SK-N-SH (cell line): ENCODE measurements around the gene SERINC2. TPM values are rescaled to one million over a fixed set of nuclear protein-coding genes. Genes with fewer than 3 reads are reported as not detected.

Experiments
- CTCF ChIA-PET: fragments of 300-600, 350-600 bp; formaldehyde crosslinking; extraction: SDS; loops from one replicate; lab custom pipeline; 2021; lab: Yijun Ruan, JAX
- POLR2A ChIA-PET: fragments of 350-600 bp; sonication (Branson Sonifier 250); formaldehyde crosslinking; extraction: SDS; loops from one replicate; lab custom pipeline; 2020; ENCODE audit warnings: antibody characterized with exemption, inconsistent platforms; lab: Yijun Ruan, JAX
- DNase-seq: peaks from one replicate; pipeline ENCODE4 v3.0.0; 2012
- H2AFZ ChIP-seq: fragments of 200-600 bp; sonication (generic); 2 replicates; pipeline ENCODE4 v1.8.1; 2016; ENCODE audit warnings: antibody characterized with exemption, mild to moderate bottlenecking, low read depth
- H3F3A ChIP-seq: fragments of 200-600 bp; sonication (generic); replicated peaks from 2 replicates; pipeline ENCODE3; 2016; ENCODE audit warnings: antibody characterized with exemption, mild to moderate bottlenecking; ENCODE audit not compliant: insufficient read depth
- H3K27ac ChIP-seq, 2 experiments: fragments of 200-500 bp in 1 of 2; fragments of 200-600 bp in 1 of 2; sonication (Bioruptor generic) in 1 of 2; sonication (generic), shearing (Covaris generic) in 1 of 2; 2 replicates each; pipeline versions ENCODE4 v1.5.1 to v1.6.1; 2014 to 2016; ENCODE audit warnings: low read depth in 2 of 2, inconsistent platforms in 1 of 2, low read length in 1 of 2, mild to moderate bottlenecking in 1 of 2, mixed read lengths in 1 of 2
- H3K27me3 ChIP-seq: fragments of 200-600 bp; sonication (generic), shearing (Covaris generic); 2 replicates; pipeline ENCODE4 v1.6.1; 2016; ENCODE audit warnings: mixed run types; ENCODE audit not compliant: insufficient read depth
- H3K36me3 ChIP-seq, 2 experiments: fragments of 200-500 bp in 1 of 2; fragments of 200-600 bp in 1 of 2; sonication (Bioruptor generic) in 1 of 2; sonication (generic) in 1 of 2; replicated peaks in 1 of 2; 2 replicates each; pipeline versions ENCODE3 to v1.5.1; 2014 to 2016; ENCODE audit warnings: low read length in 1 of 2, mild to moderate bottlenecking in 1 of 2; ENCODE audit not compliant: insufficient read depth in 2 of 2, control insufficient read depth in 1 of 2
- H3K4me1 ChIP-seq, 2 experiments: fragments of 200-500 bp in 1 of 2; fragments of 200-600 bp in 1 of 2; sonication (Bioruptor generic) in 1 of 2; sonication (generic), shearing (Covaris generic) in 1 of 2; 2 replicates each; pipeline versions ENCODE4 v1.5.1 to v1.6.1; 2014 to 2016; ENCODE audit warnings: low read depth in 1 of 2, low read length in 1 of 2, mixed run types in 1 of 2; ENCODE audit not compliant: insufficient read depth in 2 of 2, control insufficient read depth in 1 of 2
- H3K4me2 ChIP-seq: fragments of 200-600 bp; sonication (generic), shearing (Covaris generic); 2 replicates; pipeline ENCODE4 v1.6.1; 2017; ENCODE audit warnings: mixed run types
- H3K4me3 ChIP-seq, 2 experiments: fragments of 200-500 bp in 1 of 2; fragments of 200-600 bp in 1 of 2; sonication (Bioruptor generic) in 1 of 2; sonication (generic), shearing (Covaris generic) in 1 of 2; 2 replicates each; pipeline versions ENCODE4 v1.5.1 to v1.8.1; 2014 to 2016; ENCODE audit warnings: low read depth in 2 of 2, inconsistent platforms in 1 of 2, low read length in 1 of 2, mild to moderate bottlenecking in 1 of 2, mixed read lengths in 1 of 2, moderate library complexity in 1 of 2
- H3K79me2 ChIP-seq: fragments of 200-600 bp; sonication (generic); 2 replicates; pipeline ENCODE4 v1.8.1; 2017; ENCODE audit warnings: mild to moderate bottlenecking; ENCODE audit not compliant: insufficient read depth
- H3K9ac ChIP-seq: fragments of 200-600 bp; sonication (generic); 2 replicates; pipeline ENCODE4 v1.6.1; 2017; ENCODE audit warnings: mixed run types
- H3K9me2 ChIP-seq: fragments of 200-600 bp; sonication (generic); 2 replicates; pipeline ENCODE4 v1.6.1; 2017; ENCODE audit warnings: mixed run types
- H3K9me3 ChIP-seq: fragments of 200-600 bp; sonication (generic); 2 replicates; pipeline ENCODE4 v1.6.1; 2017; ENCODE audit warnings: mixed run types, mild to moderate bottlenecking, moderate library complexity
- H4K20me1 ChIP-seq: fragments of 200-600 bp; sonication (generic); 2 replicates; pipeline ENCODE4 v1.6.1; 2017; ENCODE audit warnings: mild to moderate bottlenecking, mixed run types; ENCODE audit not compliant: insufficient read depth
- CHD2 ChIP-seq: fragments of 150-350 bp; IDR thresholded peaks from 2 replicates; pipeline ENCODE4 v1.6.1; 2018; ENCODE audit warnings: low read length; ENCODE audit not compliant: partially characterized antibody
- FOSL2 ChIP-seq: IDR thresholded peaks from 2 replicates; pipeline ENCODE4 v1.4.0; 2012; ENCODE audit warnings: low read depth, mild to moderate bottlenecking, moderate library complexity, borderline replicate concordance
- FOXJ3 ChIP-seq: sonication (generic); formaldehyde crosslinking; IDR thresholded peaks from 2 replicates; pipeline ENCODE4 v1.5.1; 2020; ENCODE audit warnings: mild to moderate bottlenecking, missing genetic modification reagents
- GABPA ChIP-seq: IDR thresholded peaks from 2 replicates; pipeline ENCODE4 v1.4.0; 2012; ENCODE audit warnings: low read depth, mild to moderate bottlenecking
- MXI1 ChIP-seq: IDR thresholded peaks from 2 replicates; pipeline ENCODE4 v1.6.1; 2012; ENCODE audit warnings: mild to moderate bottlenecking, low read depth, low read length, improper control_type of control experiment
- NRF1 ChIP-seq: IDR thresholded peaks from 2 replicates; pipeline ENCODE4 v1.6.1; 2012; ENCODE audit warnings: low read depth, mild to moderate bottlenecking, low read length
- RCOR1 ChIP-seq: fragments of 150-350 bp; IDR thresholded peaks from 2 replicates; pipeline ENCODE4 v1.6.1; 2017; ENCODE audit warnings: antibody characterized with exemption, low read length
- RXRA ChIP-seq: IDR thresholded peaks from 2 replicates; pipeline ENCODE4 v1.4.0; 2012; ENCODE audit warnings: low read depth, mild to moderate bottlenecking, borderline replicate concordance
- TAF1 ChIP-seq: IDR thresholded peaks from 2 replicates; pipeline ENCODE4 v1.6.1; 2012; ENCODE audit warnings: low read depth, mild to moderate bottlenecking, low read length, moderate library complexity, borderline replicate concordance
- TEAD4 ChIP-seq: IDR thresholded peaks from 2 replicates; pipeline ENCODE4 v1.4.0; 2012; ENCODE audit warnings: mild to moderate bottlenecking, borderline replicate concordance; ENCODE audit not compliant: insufficient read depth
- USF1 ChIP-seq: IDR thresholded peaks from 2 replicates; pipeline ENCODE4 v1.4.0; 2012; ENCODE audit warnings: low read depth, borderline replicate concordance
- USF2 ChIP-seq: fragments of 150-350 bp; IDR thresholded peaks from 2 replicates; pipeline ENCODE4 v1.6.1; 2017; ENCODE audit warnings: antibody characterized with exemption, low read length, low read depth, borderline replicate concordance
- ZBTB33 ChIP-seq: IDR thresholded peaks from 2 replicates; pipeline ENCODE4 v1.4.0; 2012; ENCODE audit warnings: low read depth, borderline replicate concordance
- WGBS: methylation state at CpG from one replicate; pipeline ENCODE4 v1.1.6; 2017; ENCODE audit warnings: low lambda C conversion rate; 5-methylcytosine and 5-hydroxymethylcytosine counted together
- polyA plus RNA-seq, 3 experiments: library from polyadenylated mRNA; depleted of rRNA; stranded (reverse); fragments of >200 nt; gene quantifications; 2 replicates each; pipeline ENCODE4 v1.2.3, GENCODE V29; 2012
- TF ChIP-seq, protein P1 (sequence below): fragments of 150-350 bp; IDR thresholded peaks from 2 replicates; pipeline ENCODE4 v1.6.1; 2016; ENCODE audit warnings: mild to moderate bottlenecking, low read depth, low read length
- TF ChIP-seq, protein P2 (sequence below): IDR thresholded peaks from 2 replicates; pipeline ENCODE4; 2012

SERINC2 gene
- polyA plus RNA-seq, 1 of the 3 experiments (the other 2 are of a cell fraction), result 22.2 TPM

GRCh38 chr1:31366796-31367195 is 46.2 kb upstream of the SERINC2 start:
- no peaks in the 10 kb centered on the region for H3K9me2 ChIP-seq
- H3K9me3 ChIP-seq, result no peaks in the 10 kb centered on the region
- no peaks in the 10 kb centered on the region for H3K79me2 ChIP-seq
- H3K4me3 ChIP-seq, result no peak overlapping the region
- POLR2A ChIA-PET, result no interaction called here
- DNase-seq, result no peak
- no peaks in the 10 kb centered on the region for H4K20me1 ChIP-seq
- no peak for TF ChIP-seq USF1
- TF ChIP-seq USF2, result no peak
- no peak for TF ChIP-seq RCOR1
- no peak for TF ChIP-seq RXRA
- TF ChIP-seq CHD2, result no peak
- no peak for TF ChIP-seq MXI1
- TF ChIP-seq, protein P1, sequence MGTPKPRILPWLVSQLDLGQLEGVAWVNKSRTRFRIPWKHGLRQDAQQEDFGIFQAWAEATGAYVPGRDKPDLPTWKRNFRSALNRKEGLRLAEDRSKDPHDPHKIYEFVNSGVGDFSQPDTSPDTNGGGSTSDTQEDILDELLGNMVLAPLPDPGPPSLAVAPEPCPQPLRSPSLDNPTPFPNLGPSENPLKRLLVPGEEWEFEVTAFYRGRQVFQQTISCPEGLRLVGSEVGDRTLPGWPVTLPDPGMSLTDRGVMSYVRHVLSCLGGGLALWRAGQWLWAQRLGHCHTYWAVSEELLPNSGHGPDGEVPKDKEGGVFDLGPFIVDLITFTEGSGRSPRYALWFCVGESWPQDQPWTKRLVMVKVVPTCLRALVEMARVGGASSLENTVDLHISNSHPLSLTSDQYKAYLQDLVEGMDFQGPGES, result no peak
- TF ChIP-seq, protein P2, sequence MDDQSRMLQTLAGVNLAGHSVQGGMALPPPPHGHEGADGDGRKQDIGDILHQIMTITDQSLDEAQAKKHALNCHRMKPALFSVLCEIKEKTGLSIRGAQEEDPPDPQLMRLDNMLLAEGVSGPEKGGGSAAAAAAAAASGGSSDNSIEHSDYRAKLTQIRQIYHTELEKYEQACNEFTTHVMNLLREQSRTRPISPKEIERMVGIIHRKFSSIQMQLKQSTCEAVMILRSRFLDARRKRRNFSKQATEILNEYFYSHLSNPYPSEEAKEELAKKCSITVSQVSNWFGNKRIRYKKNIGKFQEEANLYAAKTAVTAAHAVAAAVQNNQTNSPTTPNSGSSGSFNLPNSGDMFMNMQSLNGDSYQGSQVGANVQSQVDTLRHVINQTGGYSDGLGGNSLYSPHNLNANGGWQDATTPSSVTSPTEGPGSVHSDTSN, result no peak
- no peak for TF ChIP-seq TAF1
- TF ChIP-seq NRF1, result no peak
- no peak for TF ChIP-seq GABPA
- no peak for TF ChIP-seq FOSL2
- TF ChIP-seq TEAD4, result no peak
- TF ChIP-seq FOXJ3 (CRISPR knock-in tag), result no peak
- no peak for TF ChIP-seq ZBTB33
- TF ChIP-seq, all 33 proteins: peak for 0
- no peaks in the 10 kb centered on the region for H3K27me3 ChIP-seq
- H3K27ac ChIP-seq, result no peak overlapping the region
- no peak overlapping the region for H3K4me2 ChIP-seq
- 90% methylated on average over 2 of the region's 2 CpGs for WGBS
- H3K36me3 ChIP-seq, result peaks cover 0 to 24% of the 10 kb centered on the region in 2 experiments
- no peak overlapping the region for H3K9ac ChIP-seq
- H3K4me1 ChIP-seq, result no peaks in the 10 kb centered on the region
- H3F3A ChIP-seq, result no peaks in the 10 kb centered on the region
- no peak overlapping the region for H2AFZ ChIP-seq
- CTCF ChIA-PET, result interaction anchor here (12.3 kb wide), 1 partner anchor 183 kb away, joined by 88 read pairs; no protein-coding TSS in a partner anchor
